ENCODE results near the gene STAP1. TPM values are rescaled to one million over a fixed set of nuclear protein-coding genes. Genes with fewer than 3 reads are reported as not detected.
"Not testable (repeated sequence)": the region's sequence is repeated elsewhere in the genome, so short reads cannot be mapped to it uniquely, and the experiment has no call there.

STAP1 gene
- polyA plus RNA-seq, 1 donor from 2014 or later, result not detected

- Histone ChIP-seq H3K4me2 (ENCODE audit: low read length) (no peak overlapping the region), H3F3A (ENCODE audit: insufficient read depth, low read length, poor library complexity, severe bottlenecking) (no peaks in the 10 kb centered on the region), H3K36me3 (ENCODE audit: insufficient read depth, low read length) (peaks cover 4% of the 10 kb centered on the region), H3K4me3 (ENCODE audit: low read length) (no peak overlapping the region), H3K9me2 (ENCODE audit: insufficient read depth, low read length) (no peaks in the 10 kb centered on the region), H3K9me3 (ENCODE audit: low read length) (no peaks in the 10 kb centered on the region), H3K27ac (ENCODE audit: low read length) (no peak overlapping the region), H3K9ac (ENCODE audit: low read length) (no peak overlapping the region), H2AFZ (ENCODE audit: low read depth, low read length) (no peak overlapping the region), H3K27me3 (ENCODE audit: insufficient read depth, low read depth, low read length) (no peaks in the 10 kb centered on the region), H4K20me1 (ENCODE audit: insufficient read depth) (no peaks in the 10 kb centered on the region), H3K79me2 (replicated peaks; ENCODE audit: insufficient read depth, low read length) (peaks cover 5% of the 10 kb centered on the region)
- no peak for TF ChIP-seq POLR2AphosphoS5 (IDR thresholded peaks at IDR 0.05)
- TF ChIP-seq EP300 (conservative IDR thresholded peaks at IDR 0.05; ENCODE audit: poor library complexity, severe bottlenecking), result no peak
- TF ChIP-seq SMC3 (conservative IDR thresholded peaks at IDR 0.05; ENCODE audit: poor library complexity), result no peak
- no peak for TF ChIP-seq REST (IDR thresholded peaks at IDR 0.05; ENCODE audit: borderline replicate concordance)
- TF ChIP-seq MXI1 (conservative IDR thresholded peaks at IDR 0.05; ENCODE audit: poor library complexity, severe bottlenecking), result no peak
These were observed 27.1 kb upstream of the STAP1 start for GRCh38 chr4:67531379-67531962.

- not testable (repeated sequence) for H3K9ac ChIP-seq (ENCODE audit: low read length); H3K36me3 ChIP-seq (ENCODE audit: insufficient read depth, low read length); H3F3A ChIP-seq (ENCODE audit: insufficient read depth, low read length, poor library complexity, severe bottlenecking)
These were observed 26.1 kb upstream of the STAP1 start for GRCh38 chr4:67532397-67532796.

GRCh38 chr4:67533112-67533511 is 25.4 kb upstream of the STAP1 start:
- Histone ChIP-seq H3F3A (ENCODE audit: insufficient read depth, low read length, poor library complexity, severe bottlenecking) (no peaks in the 10 kb centered on the region), H3K27me3 (ENCODE audit: insufficient read depth, low read depth, low read length) (no peaks in the 10 kb centered on the region)
- no peak for TF ChIP-seq SMC3 (conservative IDR thresholded peaks at IDR 0.05; ENCODE audit: poor library complexity)
- no peak for TF ChIP-seq RAD21 (conservative IDR thresholded peaks at IDR 0.05)

More at GRCh38 chr4:67532397-67532796, 26.1 kb upstream of the STAP1 start:
- H3K27ac ChIP-seq (ENCODE audit: low read length); H3K4me2 ChIP-seq (ENCODE audit: low read length); H2AFZ ChIP-seq (ENCODE audit: low read depth, low read length); H3K79me2 ChIP-seq (replicated peaks; ENCODE audit: insufficient read depth, low read length); H3K4me3 ChIP-seq (ENCODE audit: low read length); H4K20me1 ChIP-seq (ENCODE audit: insufficient read depth); H3K9me3 ChIP-seq (ENCODE audit: low read length); H3K9me2 ChIP-seq (ENCODE audit: insufficient read depth, low read length); H3K27me3 ChIP-seq (ENCODE audit: insufficient read depth, low read depth, low read length): not testable (repeated sequence)

More at GRCh38 chr4:67533112-67533511, 25.4 kb upstream of the STAP1 start:
- Histone ChIP-seq H4K20me1 (ENCODE audit: insufficient read depth) (no peaks in the 10 kb centered on the region), H3K79me2 (replicated peaks; ENCODE audit: insufficient read depth, low read length) (peaks cover 5% of the 10 kb centered on the region), H2AFZ (ENCODE audit: low read depth, low read length) (no peak overlapping the region), H3K9ac (ENCODE audit: low read length) (no peak overlapping the region), H3K4me2 (ENCODE audit: low read length) (no peak overlapping the region), H3K9me2 (ENCODE audit: insufficient read depth, low read length) (no peaks in the 10 kb centered on the region), H3K9me3 (ENCODE audit: low read length) (no peaks in the 10 kb centered on the region), H3K36me3 (ENCODE audit: insufficient read depth, low read length) (peaks cover 4% of the 10 kb centered on the region), H3K4me3 (ENCODE audit: low read length) (no peak overlapping the region), H3K27ac (ENCODE audit: low read length) (no peak overlapping the region)

All from neural cell (in vitro differentiated cells).